Osteocyte (in vitro differentiated cells): Measurements from ENCODE around the gene PCDHGB4. TPM values are rescaled to one million over a fixed set of nuclear protein-coding genes. Genes with fewer than 3 reads are reported as not detected.
"Not testable (repeated sequence)": the region's sequence is repeated elsewhere in the genome, so short reads cannot be mapped to it uniquely, and the experiment has no call there.

Experiments
- DNase-seq: peaks from one replicate; pipeline ENCODE4 v3.0.0; 2021; ENCODE audit warnings: mixed read lengths; ENCODE audit not compliant: unreplicated experiment; ENCODE audit errors: extremely low spot score
- H3K27ac Mint-ChIP-seq: one replicate; pipeline ENCODE4 v1.8.0; 2021; ENCODE audit warnings: mild to moderate bottlenecking, mixed read lengths; ENCODE audit not compliant: unreplicated experiment
- H3K27me3 Mint-ChIP-seq: one replicate; pipeline ENCODE4 v1.8.0; 2021; ENCODE audit warnings: mixed read lengths; ENCODE audit not compliant: unreplicated experiment
- H3K36me3 Mint-ChIP-seq: one replicate; pipeline ENCODE4 v1.8.0; 2021; ENCODE audit warnings: mixed read lengths; ENCODE audit not compliant: unreplicated experiment
- H3K4me1 Mint-ChIP-seq: one replicate; pipeline ENCODE4 v1.8.0; 2021; ENCODE audit warnings: mixed read lengths; ENCODE audit not compliant: unreplicated experiment
- H3K4me3 Mint-ChIP-seq: one replicate; pipeline ENCODE4 v1.8.0; 2021; ENCODE audit warnings: mild to moderate bottlenecking, moderate library complexity, mixed read lengths; ENCODE audit not compliant: unreplicated experiment
- H3K9me3 Mint-ChIP-seq: one replicate; pipeline ENCODE4 v1.8.0; 2021; ENCODE audit warnings: mixed read lengths; ENCODE audit not compliant: unreplicated experiment
- CTCF ChIP-seq: fragments of 200-600 bp; sonication (generic); IDR thresholded peaks from 2 replicates; pipeline ENCODE4 v1.5.0; 2021; ENCODE audit warnings: antibody characterized with exemption, mild to moderate bottlenecking, moderate library complexity
- total RNA-seq: library from RNA; stranded (reverse); gene quantifications from 2 replicates; pipeline ENCODE4 v1.2.1, GENCODE V29; 2021

PCDHGB4 gene
- total RNA-seq, 1 donor from 2014 or later, result 10.8 TPM

DNA sequence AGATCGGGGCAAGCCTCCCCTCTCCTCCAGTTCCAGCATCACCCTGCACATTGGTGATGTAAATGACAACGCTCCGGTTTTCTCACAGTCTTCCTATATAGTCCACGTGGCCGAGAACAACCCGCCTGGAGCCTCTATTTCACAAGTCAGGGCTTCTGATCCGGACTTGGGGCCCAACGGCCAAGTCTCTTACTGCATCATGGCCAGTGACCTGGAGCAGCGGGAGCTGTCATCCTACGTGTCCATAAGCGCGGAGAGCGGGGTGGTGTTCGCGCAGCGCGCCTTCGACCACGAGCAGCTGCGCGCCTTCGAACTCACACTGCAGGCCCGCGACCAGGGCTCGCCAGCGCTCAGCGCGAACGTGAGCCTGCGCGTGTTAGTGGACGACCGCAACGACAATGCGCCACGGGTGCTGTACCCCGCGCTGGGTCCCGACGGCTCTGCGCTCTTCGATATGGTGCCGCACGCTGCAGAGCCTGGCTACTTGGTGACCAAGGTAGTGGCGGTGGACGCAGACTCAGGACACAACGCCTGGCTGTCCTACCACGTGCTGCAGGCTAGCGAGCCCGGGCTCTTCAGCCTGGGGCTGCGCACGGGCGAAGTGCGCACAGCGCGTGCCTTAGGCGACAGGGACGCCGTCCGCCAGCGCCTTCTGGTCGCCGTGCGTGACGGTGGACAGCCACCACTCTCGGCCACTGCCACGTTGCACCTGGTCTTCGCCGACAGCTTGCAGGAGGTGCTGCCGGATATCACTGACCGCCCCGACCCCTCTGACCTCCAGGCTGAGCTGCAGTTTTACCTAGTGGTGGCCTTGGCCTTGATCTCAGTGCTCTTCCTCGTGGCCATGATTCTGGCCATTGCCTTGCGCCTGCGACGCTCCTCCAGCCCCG lies 1.9 kb downstream of the PCDHGB4 start:
- no peak for DNase-seq
- H3K36me3 Mint-ChIP-seq, result peaks cover 9% of the 10 kb centered on the region
- TF ChIP-seq CTCF, result no peak
- H3K4me3 Mint-ChIP-seq, result no peak overlapping the region
- H3K27ac Mint-ChIP-seq, result no peak overlapping the region
- no peaks in the 10 kb centered on the region for H3K4me1 Mint-ChIP-seq
- no peaks in the 10 kb centered on the region for H3K27me3 Mint-ChIP-seq
- peaks cover 41% of the 10 kb centered on the region for H3K9me3 Mint-ChIP-seq

GRCh38 chr5:141392429-141393198 lies 5.1 kb downstream of the PCDHGB4 start, which contains the start of gene PCDHGA8:
Gene PCDHGA8 (plus strand): TSS chr5:141392633. CDS start chr5:141392814, 181 bp downstream.
- Mint-ChIP-seq H3K27ac (no peak within 1 kb of the TSS), H3K27me3 (no peaks in the 10 kb centered on the region), H3K9me3 (peaks cover 30% of the 10 kb centered on the region), H3K36me3 (peaks cover 9% of the 10 kb centered on the region), H3K4me3 (no peak within 1 kb of the TSS), H3K4me1 (no peaks in the 10 kb centered on the region)
- TF ChIP-seq CTCF, result no peak
- DNase-seq, result no peak

- Mint-ChIP-seq H3K27me3 (no peaks in the 10 kb centered on the region), H3K36me3 (peaks cover 9% of the 10 kb centered on the region), H3K27ac (no peak overlapping the region), H3K4me3 (no peak overlapping the region), H3K4me1 (no peaks in the 10 kb centered on the region), H3K9me3 (peaks cover 30% of the 10 kb centered on the region)
- TF ChIP-seq CTCF, result no peak
- DNase-seq, result no peak
Measured at GRCh38 chr5:141393267-141393666, 5.8 kb downstream of the PCDHGB4 start.

GRCh38 chr5:141394401-141395187 lies 7.1 kb downstream of the PCDHGB4 start:
- peaks cover 23% of the 10 kb centered on the region for H3K9me3 Mint-ChIP-seq
- H3K36me3 Mint-ChIP-seq, H3K4me1 Mint-ChIP-seq, DNase-seq, H3K4me3 Mint-ChIP-seq, H3K27me3 Mint-ChIP-seq, H3K27ac Mint-ChIP-seq: not testable (repeated sequence)

DNA sequence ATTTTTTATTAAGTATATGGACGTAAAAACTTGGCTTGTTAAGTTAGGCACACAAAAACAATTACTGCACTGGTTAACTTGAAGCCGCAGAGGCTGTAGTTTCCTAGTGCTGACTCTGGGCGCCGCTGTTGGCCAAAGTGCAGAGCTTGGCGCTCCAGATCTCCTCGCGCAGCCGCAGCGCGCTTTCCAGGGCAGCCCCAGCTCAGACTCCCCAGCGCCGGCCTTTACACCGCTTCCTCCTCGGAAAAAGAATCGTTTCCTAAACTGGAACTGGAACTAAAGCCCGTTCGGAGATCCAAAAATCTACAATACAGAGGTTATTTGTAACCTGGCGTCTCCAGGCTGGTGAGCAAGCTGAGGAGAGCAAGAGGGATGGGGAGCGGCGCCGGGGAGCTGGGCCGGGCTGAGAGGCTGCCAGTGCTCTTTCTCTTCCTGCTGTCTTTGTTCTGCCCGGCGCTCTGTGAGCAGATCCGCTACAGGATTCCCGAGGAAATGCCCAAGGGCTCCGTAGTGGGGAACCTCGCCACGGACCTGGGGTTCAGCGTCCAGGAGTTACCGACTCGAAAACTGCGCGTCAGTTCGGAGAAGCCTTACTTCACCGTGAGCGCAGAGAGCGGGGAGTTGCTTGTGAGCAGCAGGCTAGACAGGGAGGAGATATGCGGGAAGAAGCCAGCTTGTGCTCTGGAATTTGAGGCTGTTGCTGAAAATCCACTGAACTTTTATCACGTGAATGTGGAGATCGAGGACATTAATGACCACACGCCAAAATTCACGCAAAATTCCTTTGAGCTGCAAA lies 10.5 kb downstream of the PCDHGB4 start, which contains the start of gene PCDHGB5:
TSS of gene PCDHGB5 (plus strand) at position 192 of the 796 bp plus-strand sequence. CDS start at position 373, 181 bp downstream.
- not testable (repeated sequence) for H3K4me3 Mint-ChIP-seq, H3K36me3 Mint-ChIP-seq, DNase-seq, H3K27ac Mint-ChIP-seq, H3K4me1 Mint-ChIP-seq, H3K27me3 Mint-ChIP-seq
- peaks cover 11% of the 10 kb centered on the region for H3K9me3 Mint-ChIP-seq
